ENCODE results near the gene DENND1A.

DNA sequence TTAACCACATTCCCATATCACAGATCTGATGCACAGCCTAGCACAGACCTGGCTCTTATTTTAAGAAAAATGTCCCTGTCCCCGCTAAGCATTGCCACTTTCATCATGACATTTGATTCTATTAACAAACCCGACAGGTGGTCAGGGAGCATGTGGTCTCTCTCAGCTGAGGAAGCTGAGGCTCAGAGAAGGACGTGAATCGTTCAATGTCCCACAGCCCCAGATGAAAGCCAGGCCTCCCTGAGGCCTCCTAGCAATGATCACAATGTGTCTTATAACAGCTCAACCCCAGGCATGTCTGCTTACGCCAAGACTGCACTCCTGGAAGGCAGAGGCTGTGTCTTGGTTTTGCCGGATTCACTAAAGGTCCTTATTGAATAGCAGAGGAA is 584.4 kb downstream of the DENND1A start:
- TF ChIP-seq GATA3 (IDR thresholded peaks at IDR 0.05; ENCODE audit: low read depth, low read length) (no peak), GATA2 (IDR thresholded peaks at IDR 0.05; ENCODE audit: low read depth, low read length) (no peak)

Data from SH-SY5Y (cell line).